Activated T-cell treated with anti-CD3 and anti-CD28 coated beads for 1 hour (primary cell): ENCODE measurements around the gene MICB.
A peak's percentile ranks its signal among the peaks of the same experiment; 100 is the strongest.
"Not testable (repeated sequence)": the region's sequence is repeated elsewhere in the genome, so short reads cannot be mapped to it uniquely, and the experiment has no call there.

Experiments used
- DNase-seq: peaks from one replicate; pipeline ENCODE4 v3.0.0-alpha.2; 2020; ENCODE audit warnings: low read depth

The MICB gene

DNA sequence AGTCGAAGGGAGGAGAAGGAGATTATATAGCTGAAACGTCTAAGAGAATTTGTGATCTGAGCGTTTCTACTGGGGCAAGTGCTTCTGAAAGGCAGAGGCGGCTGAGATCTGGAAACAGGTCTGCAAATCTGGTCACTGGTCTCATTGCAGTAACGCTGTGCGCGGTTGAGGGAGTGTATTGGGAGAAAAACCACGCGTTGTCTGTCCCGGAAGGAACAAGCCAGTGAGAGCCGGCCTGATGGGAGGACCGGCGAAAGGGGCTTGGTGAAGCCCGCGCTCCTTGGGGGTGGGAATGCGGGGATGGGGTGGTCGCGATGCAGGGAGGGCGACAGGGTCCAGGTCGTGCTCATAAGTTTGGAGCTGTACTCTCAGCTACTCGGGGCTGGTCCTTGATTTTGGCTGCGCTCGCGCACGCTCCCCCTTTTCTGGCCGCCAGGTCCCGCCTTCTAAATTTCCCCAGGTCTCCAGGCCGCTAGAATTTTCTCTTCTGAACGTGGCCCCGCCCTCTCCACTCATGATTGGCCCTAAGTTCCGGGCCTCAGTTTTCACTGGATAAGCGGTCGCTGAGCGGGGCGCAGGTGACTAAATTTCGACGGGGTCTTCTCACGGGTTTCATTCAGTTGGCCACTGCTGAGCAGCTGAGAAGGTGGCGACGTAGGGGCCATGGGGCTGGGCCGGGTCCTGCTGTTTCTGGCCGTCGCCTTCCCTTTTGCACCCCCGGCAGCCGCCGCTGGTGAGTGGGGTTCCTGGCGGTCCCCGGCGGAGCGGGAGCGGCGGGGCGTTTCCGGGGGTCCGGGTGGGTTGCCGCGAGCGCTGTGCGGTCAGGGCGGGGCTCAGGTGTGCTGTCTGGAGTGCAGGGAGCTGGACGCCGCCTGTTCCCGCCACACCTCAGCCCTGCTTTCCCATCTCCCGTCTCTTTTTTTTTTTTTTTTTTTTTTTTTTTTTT is at the start of gene MICB:
Gene MICB, plus strand, starts transcription at position 615 of the 946 bp plus-strand sequence. Its CDS starts 49 bp downstream, at position 664.
- DNase-seq = peak; percentile 73

DNA sequence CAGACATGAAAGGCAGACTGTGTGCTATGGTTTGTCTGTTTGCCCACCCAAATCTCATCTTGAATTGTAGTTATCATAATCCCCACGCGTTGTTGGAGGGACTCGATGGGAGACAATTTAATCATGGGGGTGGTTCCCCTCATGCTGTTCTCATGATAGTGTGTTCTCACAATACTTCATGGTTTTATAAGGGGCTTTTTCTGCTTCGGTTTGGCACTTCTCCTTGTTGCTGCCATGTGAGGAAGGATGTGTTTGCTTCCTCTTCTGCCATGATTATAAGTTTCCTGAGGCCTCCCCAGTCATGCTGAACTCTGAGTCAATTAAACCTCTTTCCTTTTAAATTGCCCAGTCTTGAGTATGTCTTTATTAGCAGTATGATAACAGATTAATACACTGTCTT is 47.2 kb upstream of the MICB start:
- DNase-seq = no peak

DNA sequence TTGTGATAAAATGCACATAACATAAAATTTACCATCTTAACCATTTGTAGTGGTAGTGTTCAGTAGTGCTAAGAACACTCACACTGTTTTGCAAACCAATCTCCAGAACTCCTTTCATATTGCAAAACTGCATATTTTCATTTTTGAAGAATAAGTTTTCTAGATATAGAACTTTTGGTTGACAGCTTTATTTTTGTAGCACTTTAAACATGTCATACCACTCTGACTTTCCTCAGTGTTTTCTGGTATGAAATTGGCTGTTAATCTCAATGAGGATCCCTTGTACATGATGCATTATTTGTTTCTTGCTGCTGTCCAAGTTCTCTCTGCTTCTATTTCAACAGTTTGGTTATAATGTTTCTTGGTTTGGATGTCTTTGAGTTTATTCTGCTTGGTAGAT is 45.1 kb upstream of the MICB start:
- DNase-seq = no peak

DNA sequence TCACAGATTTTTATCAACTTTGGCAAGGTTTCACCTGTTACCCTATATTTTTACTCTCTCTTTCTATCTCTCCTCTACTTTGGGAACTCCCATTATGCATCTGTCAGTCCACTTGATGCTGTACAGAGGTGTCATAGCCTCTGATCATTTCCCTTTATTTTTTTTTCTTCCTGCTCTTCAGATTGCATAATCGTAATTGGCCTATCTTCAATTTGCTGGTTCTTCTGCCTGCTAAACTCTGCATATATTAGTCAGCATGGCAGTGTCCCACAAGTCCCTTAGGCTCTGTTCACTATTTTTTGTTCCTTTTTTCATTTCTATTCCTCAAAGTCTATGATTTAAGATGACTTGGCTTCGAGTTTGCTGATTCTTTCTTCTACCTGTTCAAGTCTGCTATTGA is 44.7 kb upstream of the MICB start:
- no peak for DNase-seq

DNA sequence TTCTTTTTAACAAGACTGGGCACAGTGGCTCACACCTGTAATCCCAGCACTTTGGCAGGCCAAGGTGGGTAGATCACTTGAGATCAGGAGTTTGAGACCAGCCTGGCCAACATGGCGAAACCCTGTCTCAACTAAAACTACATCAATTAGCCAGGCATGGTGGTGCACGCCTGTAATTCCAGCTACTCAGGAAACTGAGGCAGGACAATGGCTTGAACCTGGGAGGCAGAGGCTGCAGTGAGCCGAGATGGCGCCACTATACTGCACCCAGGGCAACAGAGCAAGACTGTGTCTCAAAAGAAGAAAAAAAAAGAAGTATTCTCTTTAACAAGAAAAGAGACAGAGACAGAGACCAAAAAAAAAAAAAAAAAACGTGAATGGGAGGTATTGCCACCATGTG is 38.1 kb upstream of the MICB start:
- DNase-seq = not testable (repeated sequence)

DNA sequence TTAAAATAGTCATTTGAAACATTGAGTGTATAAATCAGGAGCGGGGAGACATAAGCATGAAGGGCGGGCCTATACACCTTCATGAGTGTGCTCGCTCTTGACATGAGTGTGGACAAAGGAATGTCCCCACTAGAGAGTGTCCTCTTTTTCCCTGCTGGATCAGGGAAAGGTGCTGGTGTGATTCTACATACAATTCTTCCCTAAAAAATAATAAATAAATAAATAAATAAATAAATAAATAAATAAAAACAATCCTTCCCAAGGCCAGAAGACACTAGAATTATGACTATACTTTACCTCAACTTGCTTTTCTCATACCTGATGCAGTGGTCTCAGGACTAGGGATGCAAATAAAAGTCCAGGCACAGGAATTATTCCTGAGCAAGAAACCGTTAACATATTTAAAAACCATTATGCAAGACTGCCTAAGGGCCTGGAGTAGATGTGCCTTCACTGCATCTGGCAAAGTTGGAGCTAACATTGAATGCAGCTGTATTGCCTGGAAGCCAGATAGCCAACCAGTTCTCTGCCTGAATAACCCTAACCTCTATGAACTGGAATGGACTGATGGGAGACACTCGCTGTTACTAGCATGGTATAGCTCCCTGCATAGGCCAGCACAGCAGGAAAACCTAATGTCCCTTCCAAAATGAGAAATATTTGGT is 37.5 kb upstream of the MICB start:
- no peak for DNase-seq

DNA sequence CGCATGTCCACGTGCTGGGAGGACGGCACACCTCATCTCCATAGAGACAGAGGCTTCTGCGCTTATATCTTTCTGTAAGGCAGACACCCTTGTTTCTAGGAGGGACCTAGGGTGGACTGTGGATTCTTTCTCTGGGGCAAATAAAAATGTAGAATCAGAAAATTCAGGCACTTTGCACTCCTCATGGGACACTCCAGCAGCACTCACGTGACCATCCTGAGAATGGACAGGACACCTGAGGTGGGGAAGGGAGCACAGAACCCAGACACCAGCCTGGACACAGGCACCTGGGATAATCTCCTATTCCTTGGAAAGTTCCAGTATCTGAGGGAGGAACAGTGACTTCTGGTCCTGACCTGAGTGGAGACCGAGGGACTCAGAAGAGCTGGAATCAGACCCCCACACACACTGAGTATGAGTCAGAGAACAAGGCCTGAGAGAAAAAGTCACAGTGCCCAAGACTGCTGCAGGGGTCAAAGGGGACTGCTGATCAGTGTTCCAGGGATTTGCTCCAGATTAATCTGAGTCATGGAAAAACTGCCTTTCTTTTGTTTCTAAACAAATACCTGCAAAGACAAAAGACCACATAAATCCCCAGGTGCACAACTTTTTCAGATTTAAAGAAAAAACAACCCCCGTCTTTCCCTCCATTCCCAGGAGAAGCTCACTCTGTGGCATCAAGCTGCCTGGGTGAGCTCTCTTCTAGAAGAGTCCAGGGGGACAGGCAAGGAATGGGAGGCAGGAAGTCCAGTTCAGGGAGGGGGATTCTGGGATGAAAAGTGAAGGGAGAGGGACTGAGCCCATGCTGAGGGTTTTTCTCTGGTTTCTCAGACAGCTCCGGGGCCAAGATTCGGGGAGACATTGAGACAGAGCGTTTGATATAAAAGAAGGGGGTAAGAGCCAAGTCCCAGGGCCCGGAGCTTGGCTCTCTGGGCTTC is 35.6 kb upstream of the MICB start:
- no peak for DNase-seq

DNA sequence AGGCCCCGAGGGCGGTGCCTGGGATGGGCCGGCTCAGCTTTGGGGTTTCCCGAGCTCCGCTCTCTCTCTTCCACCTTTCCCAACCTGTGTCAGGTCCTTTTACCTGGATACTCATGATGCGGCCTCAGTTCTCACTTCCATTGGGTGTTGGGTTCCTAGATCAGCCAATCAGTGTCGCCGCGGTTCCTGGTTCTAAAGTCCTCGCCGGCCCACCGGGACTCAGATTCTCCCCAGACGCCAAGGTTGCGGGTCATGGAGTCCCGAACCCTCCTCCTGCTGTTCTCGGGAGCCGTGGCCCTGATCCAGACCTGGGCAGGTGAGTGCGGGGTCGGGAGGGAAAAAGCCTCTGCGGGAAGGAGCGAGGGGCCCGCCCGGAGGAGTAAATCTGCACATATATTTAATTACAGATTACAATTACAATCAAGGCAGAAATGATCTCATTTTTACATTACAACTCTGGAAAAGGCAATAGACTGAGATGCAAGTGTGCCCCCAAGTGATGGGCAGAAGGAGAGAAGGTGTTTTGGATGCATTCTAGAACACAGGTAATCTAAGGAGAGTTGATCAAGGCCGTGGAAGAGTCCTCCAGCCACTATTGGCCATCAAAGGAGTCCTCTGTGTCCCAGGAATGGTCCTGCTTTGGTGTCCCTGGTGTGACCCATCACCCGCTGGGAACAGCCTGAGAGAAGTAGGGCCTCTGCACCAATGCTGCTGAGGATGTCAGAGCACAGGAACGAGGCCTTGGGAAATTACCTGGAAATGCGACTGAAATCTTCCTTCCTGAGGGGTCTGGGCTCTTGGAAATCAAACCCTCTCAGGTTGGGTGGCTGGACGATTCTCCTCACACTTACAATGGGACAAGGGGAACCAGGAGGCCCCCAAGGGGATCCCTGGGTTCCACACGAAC is 34.7 kb upstream of the MICB start:
- peak; percentile 81 for DNase-seq

DNA sequence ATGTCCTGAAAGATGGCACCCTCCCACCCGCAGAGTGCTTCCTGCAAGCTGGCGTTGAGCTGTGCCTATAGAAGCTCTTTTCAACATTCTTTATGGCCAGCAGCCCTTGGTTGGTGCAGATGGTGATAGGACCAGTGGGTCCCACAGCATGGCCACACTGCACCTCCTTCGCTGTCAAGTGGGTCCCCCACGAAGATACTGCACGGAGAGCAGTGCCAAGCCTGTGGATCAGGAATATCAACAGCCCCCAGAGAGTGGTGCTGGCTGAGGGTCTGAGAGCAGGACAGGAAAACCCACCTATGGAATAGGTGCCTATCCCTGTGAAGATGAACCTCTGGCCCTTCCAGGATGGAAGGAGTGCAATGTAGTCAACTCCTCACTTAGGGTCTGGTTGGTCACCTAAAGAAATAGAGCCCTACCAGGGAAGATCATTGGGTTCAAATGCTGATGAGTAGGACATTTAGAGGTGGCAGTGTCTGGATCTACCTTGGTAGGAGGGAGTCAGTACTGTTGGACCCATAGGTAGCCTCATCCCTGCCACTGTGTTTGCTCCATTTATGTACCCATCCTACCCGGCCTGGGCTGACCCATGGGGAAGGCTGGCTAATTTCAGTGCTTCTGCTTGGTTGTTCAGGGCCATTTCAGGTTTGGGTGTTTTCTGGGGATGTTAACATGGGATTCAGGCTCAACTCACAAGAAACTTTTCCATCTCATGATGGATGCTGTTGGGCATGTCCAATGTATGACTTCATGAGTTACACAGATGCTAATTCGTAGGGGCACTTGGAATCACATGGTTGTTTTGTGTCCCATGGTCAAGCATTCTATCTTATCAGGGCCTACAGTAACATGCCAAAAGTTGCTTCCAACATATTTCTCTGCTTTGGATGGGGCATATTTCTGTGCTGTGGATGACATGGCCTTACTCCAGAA is 33.4 kb upstream of the MICB start:
- no peak for DNase-seq

DNA sequence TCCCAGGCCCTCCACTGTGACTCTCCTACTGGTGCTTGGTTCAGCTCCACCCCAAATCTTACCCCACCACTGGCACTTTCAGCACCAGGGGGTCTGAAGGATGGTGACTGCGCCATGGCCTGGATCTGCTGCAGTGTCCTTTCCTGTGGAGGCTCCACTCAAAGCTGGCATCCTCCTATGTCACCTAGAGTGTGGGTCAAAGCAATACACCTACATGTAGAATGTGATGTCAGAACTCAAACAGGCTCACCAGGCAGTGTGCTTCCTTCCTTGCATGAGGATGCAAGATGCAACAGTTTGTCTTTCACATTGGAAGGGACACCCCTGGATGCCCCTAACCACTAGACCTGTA is 32.8 kb upstream of the MICB start:
- DNase-seq = no peak

DNA sequence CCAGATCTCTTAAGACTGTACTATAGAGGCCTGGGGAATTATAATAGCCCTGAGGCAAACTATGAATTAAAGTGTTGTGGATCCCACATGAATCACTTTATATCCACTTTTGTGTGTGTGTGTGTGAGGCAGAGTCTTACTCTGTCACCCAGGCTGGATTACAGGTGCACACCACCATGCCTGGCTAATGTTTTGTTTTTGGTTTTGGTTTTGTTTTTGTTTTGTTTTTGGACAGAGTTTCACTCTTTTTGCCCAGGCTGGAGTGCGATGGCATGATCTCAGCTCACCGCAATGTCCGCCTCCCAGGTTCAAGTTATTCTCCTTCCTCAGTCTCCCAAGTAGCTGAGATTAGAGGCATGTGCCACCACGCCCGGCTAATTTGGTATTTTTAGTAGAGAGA is 32.2 kb upstream of the MICB start:
- no peak for DNase-seq

DNA sequence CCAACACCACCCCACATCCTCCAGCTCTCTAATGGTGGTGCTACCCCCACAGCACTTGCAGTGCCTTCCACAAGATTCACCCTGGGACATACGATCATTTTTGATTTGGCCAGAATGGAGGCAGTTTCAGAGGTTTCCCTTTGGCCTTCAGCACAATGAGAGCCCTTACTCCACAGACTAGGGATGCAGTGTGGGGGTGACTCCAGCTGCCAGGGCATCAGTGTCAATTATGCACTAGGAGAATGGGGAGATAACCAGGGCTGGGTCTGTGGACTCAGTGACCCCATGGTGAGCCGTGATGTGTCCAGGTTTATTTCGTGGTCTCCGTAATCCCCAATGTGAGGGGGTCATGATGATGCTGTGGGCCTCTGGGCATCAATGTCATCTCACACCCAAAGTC is 31.5 kb upstream of the MICB start:
- DNase-seq = no peak

DNA sequence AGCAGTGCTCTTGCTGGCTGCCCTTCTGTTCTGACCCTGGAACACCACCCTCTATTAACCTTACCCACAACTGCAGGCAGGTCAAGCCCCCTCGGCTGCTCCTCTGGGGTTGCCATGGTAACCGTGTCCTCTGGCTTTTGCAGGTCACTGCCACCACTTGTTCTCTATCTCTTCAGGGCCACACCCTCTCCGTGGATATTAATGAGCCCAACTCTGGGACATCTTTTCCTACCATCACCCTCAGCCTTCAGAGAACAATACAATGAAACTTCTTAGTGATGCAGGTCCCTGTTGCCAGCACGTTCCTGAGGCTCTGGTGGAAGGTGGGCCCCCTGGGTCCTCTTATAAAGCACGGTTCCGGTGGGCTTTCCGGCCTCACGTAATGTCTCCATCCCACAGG is 30.8 kb upstream of the MICB start:
- no peak for DNase-seq

DNA sequence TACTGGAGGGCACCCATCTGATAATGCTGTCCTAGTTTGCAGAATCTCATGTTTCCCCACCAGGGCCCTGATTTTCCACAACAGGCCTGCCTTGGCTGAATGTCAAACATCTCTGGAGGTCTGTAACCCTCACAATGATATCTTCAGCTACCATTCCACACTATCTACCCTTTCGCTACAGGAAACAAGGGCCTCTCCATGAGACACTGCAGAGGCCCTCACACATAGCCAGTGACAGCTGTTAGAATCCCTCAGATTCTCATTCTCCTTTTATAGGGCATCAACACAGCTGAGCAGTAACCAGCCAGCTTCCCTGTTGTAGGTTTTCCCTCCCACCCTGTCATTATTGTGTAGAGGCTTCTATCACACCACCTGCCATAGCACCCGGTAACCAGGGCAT is 29.6 kb upstream of the MICB start:
- no peak for DNase-seq

DNA sequence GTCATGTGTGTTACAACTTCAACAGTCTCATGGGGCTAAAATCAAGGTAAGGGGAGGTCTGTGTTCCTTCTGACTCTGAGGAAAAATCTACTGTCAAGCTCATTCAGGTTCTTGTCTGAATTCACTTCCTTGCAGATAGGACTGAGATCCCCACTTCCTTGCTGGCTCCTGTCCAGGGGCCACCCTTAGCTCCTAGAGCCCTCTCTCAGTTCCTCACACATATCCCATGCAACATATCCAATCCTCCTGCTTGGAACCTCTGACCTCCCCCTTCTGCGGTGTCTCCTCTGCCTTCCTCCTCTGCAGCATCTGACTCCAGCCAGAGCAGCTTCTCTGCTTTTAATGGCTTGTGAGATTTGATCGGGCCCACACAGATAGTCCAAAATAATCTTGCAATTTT is 27.1 kb upstream of the MICB start:
- no peak for DNase-seq

DNA sequence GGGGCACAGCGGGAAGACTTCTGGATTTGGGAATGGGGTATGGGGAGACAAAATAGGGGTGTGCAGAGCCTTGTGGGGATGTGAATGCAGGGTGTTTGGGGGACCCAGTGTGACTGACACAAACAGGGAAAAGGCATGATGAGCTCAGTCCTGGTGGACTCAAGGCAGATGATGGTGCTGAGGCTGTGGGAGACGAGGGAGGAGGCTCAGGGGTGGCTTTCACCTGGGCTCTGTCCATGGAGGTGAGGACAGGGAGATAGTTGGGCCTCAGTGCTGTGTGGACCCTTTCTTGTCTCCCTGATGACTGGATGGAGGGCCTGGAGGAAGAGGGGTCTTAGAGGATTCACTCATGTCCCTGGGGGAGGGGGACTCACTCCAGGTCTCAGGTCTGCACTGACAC is 26.2 kb upstream of the MICB start:
- no peak for DNase-seq

DNA sequence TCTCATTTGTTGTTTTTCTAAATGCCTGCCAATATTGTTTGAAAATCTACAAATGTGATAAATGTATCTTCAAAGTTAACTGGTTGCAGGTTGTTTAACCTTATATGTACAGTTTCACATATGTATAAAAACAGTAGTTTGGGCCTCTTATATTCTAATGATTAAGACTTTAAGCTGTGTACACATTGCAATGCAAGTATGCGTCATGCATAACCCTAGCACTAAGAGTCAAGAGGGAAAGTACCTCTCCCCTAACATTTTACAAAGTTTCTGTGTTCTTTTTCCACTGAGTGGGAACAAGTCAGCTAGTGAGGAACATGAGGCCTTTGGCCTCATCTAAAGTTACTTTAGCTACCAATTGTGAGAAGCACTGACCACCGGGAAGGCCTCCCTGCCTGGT is 25.7 kb upstream of the MICB start:
- no peak for DNase-seq

DNA sequence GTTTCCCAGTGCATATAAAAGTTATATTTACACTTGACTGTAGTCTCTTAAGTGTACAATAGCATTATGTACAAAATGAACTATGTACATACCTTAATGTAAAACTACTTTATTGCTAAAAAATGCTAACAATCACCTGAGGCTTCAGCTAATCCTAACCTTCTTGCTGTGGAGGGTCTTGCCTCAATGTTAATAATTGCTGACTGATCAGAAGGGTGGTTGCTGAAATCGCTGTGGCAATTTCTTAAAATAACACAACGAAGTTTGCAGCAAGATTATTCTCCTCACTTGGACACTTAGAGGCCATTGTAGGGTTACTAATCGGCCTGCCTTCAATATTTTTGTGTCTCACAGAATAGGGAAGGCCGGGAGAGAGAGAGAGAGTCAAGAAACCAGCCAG is 24.7 kb upstream of the MICB start:
- no peak for DNase-seq

DNA sequence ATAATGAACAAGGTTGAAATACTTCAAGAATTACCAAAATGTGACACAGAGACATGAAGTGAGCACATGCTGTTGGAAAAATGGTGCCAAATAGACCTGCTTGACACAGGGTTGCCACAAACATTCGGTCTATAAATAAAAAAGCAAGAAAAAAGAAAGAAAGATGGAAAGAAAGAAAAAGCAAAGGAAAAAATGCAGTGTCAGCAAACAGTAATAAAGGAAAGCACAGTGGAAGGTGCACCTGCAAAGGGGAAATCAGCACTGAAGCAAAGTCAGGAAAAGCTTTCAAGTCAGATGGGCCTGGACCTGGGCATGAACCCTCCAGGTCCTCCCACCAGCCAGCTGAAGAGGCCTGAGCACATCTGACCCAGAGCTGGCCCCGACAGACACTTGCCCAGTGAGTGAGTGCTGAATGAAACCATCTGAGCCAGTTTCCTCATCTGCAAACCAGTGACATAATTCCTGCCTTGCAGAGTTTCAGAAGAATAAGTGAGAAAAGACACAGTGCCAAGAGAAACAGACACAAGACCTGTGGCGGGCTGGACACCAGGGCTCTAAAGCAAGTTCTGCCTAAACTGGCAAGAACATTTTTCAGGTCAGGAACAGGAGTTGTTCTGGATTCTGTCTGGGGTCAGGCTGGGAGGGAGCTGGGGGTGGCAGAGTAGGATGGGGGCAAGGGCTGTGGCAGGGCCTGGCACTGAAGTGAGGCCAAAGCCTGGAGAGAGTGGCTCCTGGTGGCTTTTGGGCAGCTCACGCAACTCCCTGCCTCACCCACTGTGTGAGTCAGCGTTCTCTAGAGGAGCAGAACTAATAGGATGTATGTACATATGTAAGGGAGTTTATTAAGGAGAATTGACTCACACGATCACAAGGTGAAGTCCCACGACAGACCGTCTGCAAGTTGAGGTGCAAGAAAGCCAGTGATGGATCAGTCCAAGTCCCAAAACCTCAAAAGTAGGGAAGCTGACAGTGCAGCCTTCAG is 23.9 kb upstream of the MICB start:
- no peak for DNase-seq
